ENCODE measurements around the gene RNF41.
"Not testable (repeated sequence)": the region's sequence is repeated elsewhere in the genome, so short reads cannot be mapped to it uniquely, and the experiment has no call there.

RNF41 gene

DNA sequence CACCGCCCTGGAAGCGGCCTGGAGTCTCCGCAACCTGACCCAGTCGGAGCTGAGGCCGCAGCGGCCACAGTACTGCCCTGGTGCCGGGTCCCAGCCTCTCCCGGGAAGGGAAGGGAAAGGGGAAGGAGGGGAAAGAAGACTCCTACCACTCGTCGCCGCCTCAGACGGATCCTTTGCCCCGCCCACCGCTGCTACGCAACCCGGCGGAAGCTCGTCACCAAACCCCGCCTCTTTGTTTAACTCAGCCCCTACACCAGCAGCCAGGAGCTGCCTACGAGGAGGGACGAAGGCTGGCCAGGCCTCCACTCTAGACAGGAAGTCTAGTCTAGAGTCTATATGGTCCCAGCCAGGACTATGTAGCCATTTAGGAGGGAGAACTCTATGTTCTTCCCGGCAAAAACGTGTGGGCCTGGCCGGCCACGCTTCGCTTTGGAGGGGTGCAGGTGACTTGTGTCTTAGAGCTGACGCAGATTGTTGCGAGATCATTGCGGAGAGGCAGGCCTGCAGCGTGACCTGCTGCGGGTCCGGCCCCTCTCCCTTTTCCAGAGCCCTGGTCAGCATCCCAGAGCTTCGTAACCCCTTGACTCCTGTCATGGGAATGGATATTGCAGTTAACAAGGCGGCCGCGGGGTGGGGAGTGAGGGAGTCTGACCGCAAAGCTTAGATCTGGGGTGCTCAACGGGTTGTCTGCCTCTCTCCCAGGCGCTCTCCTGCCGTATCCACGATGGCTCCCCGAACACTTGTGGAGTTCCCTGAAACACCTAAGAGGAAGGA lies at the start of gene RNF41:
Gene RNF41, minus strand, starts transcription at position 166 of the 774 bp plus-strand sequence. CDS start 7,875 bp downstream, outside the sequence.
- peak; percentile 84 for DNase-seq (ENCODE audit: low read depth)

DNA sequence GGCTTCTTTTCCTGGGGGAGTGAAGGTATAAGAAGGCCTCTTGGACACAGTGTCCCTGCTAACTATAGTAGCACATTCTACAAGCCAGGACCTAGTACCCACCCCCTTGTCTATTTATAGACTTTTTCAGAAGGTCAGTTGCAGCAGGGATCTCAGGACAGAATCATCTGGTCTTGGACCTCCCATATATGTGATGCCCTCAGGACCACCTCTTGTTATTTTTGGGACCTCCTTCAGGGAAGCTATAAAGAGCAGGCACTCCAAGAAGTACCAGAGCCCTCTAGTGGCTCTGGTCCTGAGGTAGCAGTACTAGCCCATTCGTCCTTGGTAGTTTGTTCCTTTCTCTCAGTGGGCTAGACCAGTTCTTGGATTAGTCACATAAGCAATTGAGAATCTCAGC lies 49.3 kb upstream of the RNF41 start:
- DNase-seq (ENCODE audit: low read depth) = no peak

DNA sequence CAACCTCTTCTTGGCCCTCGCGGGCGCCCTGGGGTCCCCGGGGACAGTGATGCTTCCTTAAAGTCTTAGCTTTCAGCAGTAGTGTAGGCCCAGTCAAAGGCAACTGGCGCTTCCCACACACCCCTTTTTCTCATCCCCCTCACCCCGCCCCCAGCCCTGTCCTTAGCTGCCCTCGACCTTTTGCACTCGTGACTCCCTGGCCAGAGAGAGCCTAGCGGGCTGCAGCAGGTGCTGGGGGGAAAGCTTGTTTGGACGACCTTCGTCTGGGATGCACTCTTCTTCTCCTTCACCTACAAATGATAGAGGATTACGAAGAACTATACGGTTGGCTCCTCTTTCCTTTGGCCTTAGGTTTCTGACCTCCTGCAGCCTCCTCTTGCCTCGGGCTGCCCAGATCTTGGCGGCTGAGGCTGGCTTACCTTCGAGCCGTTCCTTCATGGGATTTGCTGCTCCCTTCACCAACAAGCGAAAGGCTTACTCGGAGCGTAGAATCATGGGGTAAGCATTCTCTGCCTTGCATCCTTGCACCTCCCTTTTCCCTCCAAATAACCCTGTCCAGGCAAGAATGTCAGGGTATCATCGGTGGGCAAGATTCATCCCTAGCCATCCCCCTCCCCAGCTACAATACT lies 45.8 kb upstream of the RNF41 start:
- DNase-seq (ENCODE audit: low read depth) = no peak

DNA sequence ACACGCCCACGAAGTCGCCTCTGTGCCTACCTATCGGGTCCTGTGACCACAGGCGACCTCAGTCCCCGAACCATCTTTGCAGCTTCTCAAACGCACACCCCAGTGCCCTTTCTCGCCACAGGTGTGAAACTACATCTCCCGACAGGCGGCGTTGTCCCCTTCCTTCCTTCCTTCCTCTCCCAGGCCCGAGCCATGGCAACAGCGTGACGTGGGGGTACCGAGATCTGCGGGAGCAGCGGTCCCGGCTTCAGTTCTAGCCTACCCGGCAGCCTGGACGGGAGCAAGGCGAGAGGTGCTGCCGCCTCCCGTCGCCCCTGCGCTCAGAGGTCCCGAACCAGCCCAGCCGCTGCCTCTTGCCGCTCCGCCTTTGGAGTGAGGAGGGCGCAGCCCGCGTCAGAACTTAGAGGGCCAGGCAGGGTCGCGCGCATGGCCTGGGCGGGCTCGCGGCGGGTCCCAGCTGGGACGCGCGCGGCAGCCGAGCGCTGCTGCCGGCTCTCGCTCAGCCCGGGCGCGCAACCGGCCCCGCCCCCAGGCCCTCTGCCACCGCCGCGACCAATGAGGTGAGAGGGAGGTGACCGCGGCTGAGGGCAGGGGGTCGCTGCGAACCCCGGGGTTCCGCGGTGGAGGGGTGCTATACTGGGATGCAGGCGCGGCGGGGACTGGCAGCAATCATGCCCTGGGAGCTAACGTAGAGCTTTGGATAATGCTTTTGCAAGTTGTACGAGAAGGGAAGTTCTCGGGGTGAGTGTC lies 45.1 kb upstream of the RNF41 start, which contains the start of gene COQ10A:
Gene COQ10A, plus strand, starts transcription at position 250 of the 750 bp plus-strand sequence. Its CDS starts 177 bp downstream, at position 427.
- DNase-seq (ENCODE audit: low read depth) = peak; percentile 80

DNA sequence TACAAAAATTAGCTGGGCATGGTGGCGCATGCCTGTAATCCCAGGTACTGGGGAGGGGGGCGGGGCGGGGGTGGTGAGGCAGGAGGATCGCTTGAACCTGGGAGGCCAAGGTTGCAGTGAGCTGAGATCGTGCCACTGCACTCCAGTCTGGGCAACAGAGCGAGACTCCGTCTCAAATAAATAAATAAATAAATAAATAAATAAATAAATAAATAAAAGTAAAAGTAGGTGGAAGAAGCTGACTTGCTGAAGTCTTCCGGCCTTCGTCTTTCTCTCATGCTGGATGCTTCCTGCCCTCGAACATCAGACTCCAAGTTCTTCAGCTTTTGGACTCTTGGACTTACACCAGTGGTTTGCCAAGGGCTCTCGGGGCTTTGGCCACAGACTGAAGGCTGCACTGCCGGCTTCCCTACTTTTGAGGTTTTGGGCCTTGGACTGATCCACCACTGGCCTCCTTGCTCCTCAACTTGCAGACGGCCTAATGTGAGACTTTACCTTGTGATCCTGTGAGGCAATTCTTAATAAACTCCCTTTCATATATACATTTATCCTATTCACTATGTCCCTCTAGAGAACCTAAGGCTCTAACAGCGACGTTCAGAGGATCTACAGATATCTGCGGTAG lies 44.5 kb upstream of the RNF41 start:
- not testable (repeated sequence) for DNase-seq (ENCODE audit: low read depth)

DNA sequence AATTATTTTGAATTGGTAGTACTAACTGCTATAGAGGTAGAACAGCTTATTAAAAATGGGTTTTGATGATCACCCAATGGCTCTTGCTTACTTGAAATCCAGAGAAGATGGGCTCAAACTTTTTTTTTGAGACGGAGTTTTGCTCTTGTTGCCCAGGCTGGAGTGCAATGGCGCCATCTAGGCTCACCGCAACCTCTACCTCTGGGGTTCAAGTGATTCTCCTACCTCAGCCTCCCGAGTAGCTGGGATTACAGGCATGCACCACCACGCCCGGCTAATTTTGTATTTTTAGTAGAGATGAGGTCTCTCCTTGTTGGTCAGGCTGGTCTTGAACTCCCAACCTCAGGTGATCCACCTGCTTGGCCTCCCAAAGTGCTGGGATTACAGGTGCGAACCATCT lies 41.2 kb upstream of the RNF41 start:
- not testable (repeated sequence) for DNase-seq (ENCODE audit: low read depth)

DNA sequence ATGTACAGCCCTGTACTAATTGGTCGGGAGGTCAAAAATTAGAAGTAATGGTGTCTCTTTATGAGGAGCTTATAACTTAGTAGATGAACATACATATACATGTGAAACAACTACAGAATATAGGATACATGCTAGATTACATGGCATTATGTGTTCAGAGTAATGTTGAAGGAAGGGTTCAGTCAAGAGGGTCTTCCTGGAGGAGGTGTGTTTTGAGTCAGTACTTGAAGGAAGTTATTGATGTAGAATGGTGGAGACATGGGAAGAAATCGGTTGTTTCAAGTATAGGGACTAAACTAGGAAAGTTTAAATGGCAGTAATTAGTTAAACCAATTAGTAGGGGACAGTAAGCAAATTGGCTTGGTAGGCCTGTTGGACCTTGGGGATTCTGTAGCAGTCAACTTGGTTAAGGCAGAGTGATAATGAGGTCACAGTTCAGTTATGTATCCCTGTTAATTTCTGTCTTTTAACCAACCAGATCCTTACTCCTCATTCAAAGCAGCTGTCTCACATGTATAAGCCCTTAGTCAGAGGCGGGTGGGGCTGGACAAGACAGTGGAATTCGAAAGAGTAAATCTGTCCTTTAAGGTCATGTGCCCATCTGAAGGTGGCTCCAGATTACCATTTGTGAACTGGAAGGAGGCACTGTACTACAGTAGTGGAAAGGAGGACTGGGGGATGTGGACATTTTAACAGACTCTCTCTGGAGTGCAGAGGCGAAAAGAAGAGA lies 39.9 kb upstream of the RNF41 start:
- DNase-seq (ENCODE audit: low read depth) = no peak

DNA sequence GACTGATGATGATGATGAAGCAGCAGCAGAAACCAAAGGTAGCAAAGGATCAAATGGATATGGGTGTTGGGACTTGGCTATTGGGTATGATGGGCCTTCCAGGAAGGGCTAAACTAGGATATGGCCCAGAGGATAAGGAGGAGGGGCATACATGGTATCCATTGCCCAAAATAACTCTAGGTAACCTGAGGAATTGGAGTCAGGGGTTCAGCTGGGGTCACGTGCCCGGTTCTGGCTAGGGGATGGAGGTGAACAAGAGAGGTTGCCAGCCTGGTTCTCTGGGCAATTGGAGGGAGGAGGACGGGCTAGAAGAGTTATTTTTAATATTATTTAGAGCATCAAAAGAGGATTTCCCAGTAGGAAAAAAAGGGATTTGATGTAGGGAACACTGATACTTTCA lies 39.2 kb upstream of the RNF41 start:
- DNase-seq (ENCODE audit: low read depth) = no peak

DNA sequence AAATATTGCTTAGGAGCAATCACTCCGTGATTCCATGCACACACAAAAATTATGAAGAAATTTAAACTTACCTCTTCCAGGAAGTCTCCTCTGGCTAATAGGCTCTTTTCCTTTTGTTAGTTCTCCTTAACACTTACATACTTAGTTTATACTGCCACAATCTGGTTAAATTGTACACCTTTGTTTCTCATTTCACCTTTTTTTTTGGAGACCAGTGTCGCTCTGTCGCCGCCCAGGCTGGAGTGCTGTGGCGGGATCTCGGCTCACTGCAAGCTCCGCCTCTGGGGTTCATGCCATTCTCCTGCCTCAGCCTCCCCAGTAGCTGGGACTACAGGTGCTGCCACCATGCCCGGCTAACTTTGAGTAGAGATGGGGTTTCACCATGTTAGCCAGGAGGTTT lies 38.7 kb upstream of the RNF41 start:
- DNase-seq (ENCODE audit: low read depth) = no peak

DNA sequence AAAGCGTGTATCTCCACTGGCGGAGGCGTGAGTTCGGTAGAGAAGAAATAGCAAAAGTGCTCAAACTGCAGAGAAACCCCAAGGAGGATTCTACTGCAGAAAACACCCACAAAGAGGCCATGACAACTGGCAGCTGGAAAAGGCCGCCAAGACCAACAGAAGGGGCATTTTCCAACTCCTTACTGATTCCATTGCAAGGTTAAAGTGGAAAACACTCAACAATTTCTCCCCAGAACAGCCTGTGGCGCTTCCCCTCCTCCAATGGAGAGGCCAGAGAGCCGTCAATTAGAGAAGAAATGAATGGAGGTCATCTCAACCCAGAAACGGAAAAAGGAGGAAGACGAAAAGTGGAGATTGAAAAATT lies 37.1 kb upstream of the RNF41 start:
- DNase-seq (ENCODE audit: low read depth) = no peak

DNA sequence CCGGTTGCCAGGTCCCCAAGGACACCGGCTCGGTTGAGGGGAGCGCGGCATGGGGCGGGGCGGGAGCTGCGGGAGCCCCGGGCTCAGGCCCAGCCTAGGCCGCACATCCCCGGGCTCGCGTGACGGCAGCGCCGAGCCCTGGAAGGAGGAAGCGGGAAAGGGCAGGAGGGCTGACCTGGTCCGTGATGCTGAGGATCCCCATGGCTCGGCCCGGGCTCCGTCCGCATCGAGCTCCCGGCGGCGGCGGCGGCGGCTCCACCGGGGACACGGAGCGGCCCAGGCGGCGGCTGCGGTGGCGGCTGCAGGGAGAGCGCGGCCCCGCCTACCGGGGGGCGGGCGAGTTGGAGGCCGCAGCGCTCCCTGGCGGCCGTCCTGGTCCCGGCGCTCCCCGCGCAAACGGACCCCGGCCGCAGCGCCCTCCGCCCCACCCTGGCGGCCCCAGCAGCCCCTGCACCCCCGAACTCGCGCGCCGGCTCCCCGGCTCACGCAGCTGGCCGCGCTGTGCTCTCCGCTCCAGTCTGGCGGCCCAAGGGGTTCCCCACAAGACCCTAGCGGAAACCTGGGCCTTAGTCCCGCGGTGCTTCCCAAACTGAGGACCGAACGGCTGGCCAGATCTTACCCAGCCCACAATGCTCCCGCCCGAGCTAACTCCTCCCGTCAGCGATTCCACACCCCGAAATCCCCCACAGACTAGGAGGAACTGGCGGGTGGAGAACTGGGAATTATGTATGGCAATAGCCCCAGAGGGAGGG lies 36.5 kb upstream of the RNF41 start, which contains the start of gene ANKRD52:
Gene ANKRD52, minus strand, starts transcription at position 317 of the 752 bp plus-strand sequence. Its CDS starts 115 bp downstream, at position 202.
- peak; percentile 74 for DNase-seq (ENCODE audit: low read depth)

DNA sequence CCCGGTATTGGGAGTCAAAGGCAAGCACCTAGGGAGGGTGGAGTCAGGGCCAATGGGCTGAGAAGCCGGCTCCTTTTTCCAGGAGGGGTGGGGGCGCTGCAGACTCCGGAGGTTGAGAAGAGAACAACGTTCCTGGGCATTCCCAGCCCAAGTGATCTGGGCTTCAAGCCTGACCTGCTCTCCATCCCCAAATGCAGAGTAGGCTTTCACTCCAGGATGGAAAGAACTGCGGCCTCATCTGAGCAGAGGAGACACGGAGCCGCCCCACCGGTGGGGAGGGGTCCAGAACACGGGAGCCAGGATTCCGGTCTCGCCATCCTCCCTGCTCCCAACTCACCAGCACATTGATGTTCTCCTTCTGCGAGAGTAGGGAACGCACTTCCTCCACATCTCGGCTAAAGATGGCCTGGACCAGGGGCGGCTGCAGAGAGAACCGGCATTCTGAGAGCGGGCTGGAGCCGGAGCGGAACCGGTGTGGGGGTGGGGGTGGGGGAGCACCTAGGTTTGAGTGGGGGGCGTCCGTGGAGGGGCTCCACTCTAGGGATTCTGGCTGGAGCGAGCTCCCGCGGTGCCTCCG lies 35.9 kb upstream of the RNF41 start:
- DNase-seq (ENCODE audit: low read depth) = no peak

DNA sequence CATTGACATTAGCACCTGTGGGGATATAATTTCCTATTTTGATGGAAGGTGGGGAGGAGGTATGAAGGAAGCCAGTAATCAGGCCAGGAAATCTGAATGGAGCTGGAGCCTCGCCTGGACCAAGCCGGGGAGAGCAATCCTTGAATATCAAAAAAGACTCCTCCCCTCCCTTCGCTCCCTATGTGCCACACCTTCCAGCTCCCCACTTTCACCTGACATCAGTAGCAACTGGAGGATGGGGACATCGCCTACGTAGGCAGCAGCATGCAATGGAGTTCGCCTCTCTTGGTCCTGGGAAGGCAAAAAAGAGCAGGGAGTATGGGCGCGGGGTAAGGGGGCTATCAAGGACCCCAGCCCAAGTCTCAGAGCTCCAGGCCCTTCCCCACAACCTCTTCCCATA lies 35.3 kb upstream of the RNF41 start:
- no peak for DNase-seq (ENCODE audit: low read depth)

DNA sequence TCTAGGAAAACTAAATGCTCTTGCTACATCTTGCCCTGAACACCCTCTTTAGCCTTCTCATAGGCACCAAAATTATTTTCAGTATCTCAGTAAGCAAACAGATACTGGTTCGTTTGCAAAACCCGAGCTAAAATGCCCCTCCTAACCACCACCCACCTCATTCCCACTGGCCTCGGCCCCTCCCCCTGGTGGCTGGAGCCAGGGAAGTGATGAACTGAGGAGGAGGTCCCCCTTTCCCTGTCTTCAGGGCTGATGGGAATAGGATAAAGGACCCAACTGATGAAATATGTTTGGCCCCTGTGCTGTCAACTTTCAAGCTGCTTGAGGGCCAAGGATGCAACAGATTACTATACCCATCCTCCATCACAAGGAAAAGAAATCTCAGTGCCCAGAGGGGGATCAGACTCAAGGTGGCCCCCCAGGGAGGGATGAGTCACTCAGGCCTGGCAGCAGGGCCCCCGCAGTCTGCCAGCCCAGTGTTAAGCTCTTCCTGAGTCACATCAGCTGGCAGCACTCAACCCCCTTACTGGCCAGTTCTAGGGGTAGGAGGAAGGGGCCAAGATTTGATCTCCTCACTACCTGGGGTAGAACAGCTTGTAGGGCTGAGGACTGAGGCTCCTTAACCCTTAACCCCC lies 34.7 kb upstream of the RNF41 start:
- no peak for DNase-seq (ENCODE audit: low read depth)

DNA sequence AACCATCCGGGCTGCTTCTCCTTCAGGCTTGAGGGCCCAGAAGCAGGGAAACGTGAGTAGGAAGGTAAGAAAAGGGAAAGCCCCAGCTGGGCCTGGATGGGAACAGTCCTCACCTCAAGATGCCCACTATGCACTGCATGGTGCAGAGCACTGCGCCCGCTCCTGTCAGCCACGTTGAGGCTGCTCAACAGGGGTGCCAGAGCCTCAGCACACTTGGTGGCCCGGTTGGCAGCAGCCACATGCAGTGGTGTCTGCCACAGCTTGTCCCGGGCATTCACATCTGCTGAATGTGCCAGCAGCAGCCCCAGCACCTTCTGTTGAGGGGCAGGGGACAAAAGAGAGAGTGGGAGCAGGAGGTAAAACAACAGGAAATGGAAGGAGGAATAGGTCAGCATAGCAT lies 33.9 kb upstream of the RNF41 start:
- DNase-seq (ENCODE audit: low read depth) = no peak

DNA sequence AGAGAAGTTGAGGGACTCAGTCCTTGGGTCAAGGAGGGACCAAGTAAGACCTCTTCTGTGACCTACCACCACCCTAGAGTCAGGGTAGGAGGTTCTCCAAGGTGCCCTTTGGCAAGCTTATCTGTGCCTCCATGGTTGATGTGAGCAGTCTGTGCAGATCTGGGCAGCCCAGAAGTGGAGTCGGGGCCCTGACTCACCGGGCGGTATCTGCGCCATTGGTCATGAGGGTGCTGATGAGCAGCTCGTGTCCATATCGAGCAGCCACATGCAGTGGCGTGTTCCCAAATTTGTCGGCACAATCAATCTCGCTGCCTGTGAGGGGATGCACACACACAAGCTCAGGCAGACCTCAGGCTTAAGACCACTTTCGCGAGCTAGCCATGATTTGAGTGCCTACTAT lies 31.4 kb upstream of the RNF41 start:
- no peak for DNase-seq (ENCODE audit: low read depth)

DNA sequence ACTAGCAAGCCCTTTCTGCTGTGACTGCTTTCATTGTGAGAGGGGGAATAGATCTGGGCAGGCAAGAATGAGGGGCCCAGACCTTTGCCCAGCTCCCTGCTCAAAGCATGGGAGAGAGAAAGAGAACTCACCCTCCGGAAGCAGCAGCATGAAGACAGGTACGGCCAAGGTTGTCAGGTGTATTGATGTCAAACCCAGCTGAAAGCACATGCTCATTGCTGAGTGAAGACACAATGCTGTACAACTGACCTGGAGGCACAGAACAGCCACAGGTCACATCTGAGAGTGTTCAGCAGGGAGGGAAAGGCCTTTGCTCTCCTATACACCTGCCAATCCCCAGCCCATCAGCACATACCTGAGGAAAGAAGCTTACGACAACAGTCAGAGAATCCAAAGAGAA lies 30.9 kb upstream of the RNF41 start:
- DNase-seq (ENCODE audit: low read depth) = no peak

DNA sequence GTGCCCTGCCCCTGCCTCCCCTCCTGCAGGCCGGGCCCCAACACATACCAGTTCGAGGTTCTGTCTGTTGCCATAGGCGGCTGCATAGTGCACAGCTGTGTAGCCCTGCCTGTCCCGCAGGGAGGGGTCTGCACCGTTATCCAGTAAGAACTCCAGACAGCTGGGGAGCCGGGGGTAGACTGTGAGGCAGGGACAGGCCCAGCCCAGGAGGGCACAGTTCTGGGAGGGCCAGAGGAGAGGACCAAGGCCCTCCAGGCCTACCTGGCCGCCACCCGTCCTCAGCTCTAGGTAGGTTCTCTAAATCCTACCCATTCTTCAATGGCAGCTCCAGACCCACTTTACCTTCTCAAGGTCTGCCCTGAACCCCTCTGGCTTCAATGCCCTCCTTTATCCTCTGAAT lies 27.0 kb upstream of the RNF41 start:
- no peak for DNase-seq (ENCODE audit: low read depth)

DNA sequence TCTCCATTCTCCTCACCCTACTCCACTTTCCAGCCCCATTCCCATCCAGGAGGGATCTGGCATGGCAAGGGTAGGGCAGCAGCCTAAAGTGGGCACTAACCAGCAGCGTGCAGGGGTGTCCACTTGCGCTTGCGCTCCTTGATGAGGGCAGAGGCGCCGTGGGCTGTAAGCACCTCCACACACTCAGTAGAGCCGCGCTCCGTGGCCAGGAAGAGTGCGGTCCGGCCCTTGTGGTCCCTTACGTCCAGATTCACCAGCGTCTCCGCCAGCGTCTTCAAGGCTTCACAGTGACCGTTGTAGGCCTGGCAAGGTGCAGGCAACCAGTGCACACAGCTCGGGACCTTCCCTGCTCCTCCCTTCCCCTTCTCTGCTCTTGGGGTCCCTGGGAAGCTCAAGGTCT lies 26.2 kb upstream of the RNF41 start:
- DNase-seq (ENCODE audit: low read depth) = no peak

DNA sequence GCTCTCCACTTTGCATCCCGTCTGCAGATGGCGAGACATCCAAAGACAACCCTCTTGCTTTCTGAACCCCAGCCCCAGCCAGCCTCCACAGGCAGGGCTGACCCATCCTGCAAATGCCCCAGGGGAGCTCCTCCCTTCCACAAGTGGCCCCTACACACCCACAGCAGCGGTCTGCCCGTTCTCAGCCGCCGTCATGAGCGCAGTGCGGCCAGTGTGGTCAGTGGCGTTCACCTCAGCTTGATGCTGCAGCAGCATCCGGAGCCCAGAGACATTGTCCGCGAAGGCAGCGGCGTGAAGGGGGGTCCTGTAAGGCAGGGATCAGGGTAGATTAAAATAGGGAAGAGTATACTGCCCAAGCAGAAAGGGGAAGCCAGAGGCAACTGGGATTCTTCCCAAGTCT lies 22.8 kb upstream of the RNF41 start:
- no peak for DNase-seq (ENCODE audit: low read depth)
